Posterior vena cava (tissue), 2 donors: ENCODE data around the gene GORASP2. TPM values are rescaled to one million over a fixed set of nuclear protein-coding genes. Genes with fewer than 3 reads are reported as not detected.
"Not testable (repeated sequence)": the region's sequence is repeated elsewhere in the genome, so short reads cannot be mapped to it uniquely, and the experiment has no call there.

Experiments used
- DNase-seq: peaks from one replicate; pipeline ENCODE4 v3.0.0-alpha.2; 2020; ENCODE audit warnings: low spot score
- intact Hi-C, 2 donors: fragments of 100-400 bp; cut with DNase I; formaldehyde crosslinking; loops; one replicate each; pipeline versions ENCODE4 v1.14.1 to v1.14.2; 2022 to 2023
- long read RNA-seq, 2 donors: library from polyadenylated mRNA; unstranded; transcript quantifications; one replicate each; pipeline ENCODE4 v2.0.0, GENCODE V29; 2020 to 2021
- total RNA-seq, 2 donors: library from RNA; stranded (reverse); fragmentation: NEBNext Ultra II Directional; extraction: Animal tissue kit (Norgen Biotek cat#: 25700); gene quantifications; one replicate each; pipeline ENCODE4 v1.2.1, GENCODE V29; 2021
- donor health status: DM: yes; HTN: yes; CAD: no.
- donor health status: DM: yes; HTN: yes; CAD: no.

The GORASP2 gene
- total RNA-seq, result 10 to 100 TPM; 62.3 to 67.4 TPM
- long read RNA-seq, donor 1, transcript GORASP2-201 (10 exons, 3,173 nt), result major isoform, 20 of 33 reads
- long read RNA-seq, donor 1, partial matches to known transcripts, result 4 of 33 reads
- long read RNA-seq, donor 1, other reads (novel, unspliced or antisense), result 6 of 33 reads
- long read RNA-seq, donor 2, transcript GORASP2-201 (10 exons, 3,173 nt), result major isoform, 55 of 107 reads
- long read RNA-seq, donor 2, partial matches to known transcripts, result 48 of 107 reads
- long read RNA-seq, donor 2, other reads (novel, unspliced or antisense), result 3 of 107 reads

DNA sequence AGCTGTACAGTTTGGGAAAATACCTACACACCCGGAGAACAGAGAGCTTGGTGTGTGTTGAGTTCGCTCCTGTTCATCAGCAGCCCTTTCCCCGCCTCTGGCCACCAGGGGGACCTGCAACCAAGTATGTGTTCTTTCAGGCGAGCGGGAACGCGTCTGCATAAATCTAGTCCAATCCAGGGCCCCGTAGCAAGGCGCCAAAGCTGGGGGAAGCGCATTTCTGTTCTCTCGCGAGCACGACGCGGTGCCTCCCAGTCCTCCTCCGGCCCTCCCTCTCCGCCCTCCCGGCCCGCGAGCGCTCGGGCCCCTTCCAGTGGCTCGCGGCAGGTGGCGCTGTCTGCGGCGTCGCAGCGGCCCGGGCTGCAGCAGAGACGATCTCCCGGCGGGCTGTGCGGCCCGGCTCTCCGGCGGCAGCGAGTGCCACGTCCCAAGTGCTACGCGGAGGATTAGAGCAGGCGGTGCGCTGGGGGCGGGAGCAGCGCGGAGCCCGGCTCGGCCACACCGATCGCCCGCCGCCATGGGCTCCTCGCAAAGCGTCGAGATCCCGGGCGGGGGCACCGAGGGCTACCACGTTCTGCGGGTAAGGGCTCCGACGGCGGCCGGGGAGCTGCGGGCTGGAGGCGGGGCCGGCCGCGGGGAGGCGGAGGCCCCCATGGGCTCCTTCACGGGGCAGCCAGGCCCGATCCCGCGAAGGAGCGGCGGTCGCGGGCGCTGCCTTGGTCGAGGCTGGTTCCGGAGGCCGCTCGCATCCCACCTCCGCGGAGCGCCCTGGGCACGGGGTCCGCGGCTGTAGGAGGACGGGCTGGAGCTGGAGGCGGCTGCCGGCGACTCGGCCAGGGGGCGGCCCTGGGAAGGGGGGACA is at the start of gene GORASP2:
GORASP2 (plus strand) TSS at position 430 of the 862 bp plus-strand sequence; CDS start at position 518, 88 bp downstream.
- intact Hi-C loops, result no loop called here
- DNase-seq, result peak; percentile 100

DNA sequence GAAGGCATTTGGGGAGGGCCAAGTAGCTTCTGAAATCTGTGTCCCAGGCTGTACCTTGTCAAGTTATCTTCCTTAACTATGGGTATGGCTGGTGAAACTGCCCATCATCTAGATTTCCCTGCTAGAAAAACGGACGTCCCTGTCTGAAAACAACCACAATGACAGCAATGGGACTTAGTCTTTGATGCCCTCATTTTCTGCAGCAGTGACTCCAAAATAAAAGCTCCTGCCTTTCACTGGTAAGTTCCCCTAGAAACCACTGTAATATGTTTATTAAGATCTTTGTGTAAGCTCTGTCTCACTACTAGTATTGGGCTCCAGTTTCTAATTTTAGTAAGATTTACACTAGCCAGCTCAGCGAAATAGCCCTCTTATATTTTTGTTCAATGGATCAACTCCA is 47.2 kb upstream of the GORASP2 start:
- intact Hi-C loops, result no loop called here
- no peak for DNase-seq

DNA sequence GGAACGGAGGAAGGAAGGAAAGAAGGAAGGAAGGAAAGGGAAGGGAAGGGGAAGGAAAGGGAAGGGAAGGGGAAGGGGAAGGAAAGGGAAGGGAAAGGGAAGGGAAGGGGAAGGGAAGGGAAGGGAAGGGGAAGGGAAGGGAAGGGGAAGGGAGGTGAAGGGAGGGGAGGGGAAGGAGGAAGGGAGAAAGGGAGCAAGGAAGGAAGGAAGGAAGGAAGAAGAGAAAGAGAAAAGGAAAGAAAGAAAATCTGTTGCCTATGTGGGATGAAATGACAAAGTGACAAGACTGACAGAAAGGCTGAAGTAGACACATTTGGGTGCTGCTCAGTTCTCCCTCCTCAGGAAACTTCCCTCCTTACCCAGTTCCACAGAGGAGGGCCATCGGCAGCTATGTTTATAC is 46.3 kb upstream of the GORASP2 start:
- intact Hi-C loops, result no loop called here
- DNase-seq, result no peak

DNA sequence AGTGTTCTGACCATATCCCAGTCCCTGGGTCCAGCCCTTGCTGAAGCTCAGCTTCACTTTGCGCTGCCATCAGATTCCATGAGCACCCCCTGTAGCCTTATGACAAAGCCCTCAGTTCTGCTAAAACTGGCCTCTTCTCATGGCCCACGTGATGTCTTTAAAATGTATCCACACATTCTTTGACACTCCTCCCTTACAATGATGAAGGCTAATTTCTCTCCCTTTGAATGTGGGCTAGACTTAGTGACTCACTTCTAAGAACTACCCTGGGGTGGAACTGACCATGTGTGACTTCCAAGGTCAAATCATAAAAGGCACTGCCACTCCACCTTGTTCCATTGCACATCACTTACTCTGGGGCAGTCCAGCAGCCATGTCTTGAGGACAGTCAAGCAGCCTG is 45.4 kb upstream of the GORASP2 start:
- intact Hi-C loops, result no loop called here
- no peak for DNase-seq

DNA sequence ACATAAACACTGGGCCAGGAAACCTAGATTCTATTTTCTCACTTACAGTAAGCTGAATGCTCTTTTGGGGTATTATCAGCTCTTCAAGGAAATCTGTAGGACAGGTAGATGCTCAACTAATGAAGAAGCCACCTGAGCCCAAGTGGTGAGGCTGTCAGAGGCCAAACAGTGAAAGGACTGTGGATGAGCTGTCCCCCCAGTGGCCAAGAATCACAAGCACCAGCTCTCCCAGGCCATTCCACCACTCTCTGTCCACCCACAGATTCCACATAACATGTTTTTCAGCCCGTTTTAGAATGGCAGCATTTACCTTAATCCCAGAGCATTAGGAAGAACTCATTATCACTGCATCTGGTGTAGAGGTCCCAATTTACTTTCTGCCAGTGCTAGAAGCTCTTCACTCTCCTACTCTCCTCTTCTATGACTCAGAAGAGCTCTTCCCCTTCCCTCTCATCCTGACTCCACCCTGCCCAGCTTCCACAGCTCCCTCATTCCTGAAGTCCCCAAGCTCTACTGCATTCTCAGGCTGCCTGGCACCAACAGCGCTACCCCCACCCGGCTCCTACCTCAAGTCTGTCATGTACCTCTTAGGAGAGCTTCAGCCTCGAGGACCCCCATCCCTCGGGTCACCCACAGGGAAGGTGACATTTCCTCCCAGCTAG is 43.8 kb upstream of the GORASP2 start:
- intact Hi-C loops, result no loop called here
- DNase-seq, result no peak

DNA sequence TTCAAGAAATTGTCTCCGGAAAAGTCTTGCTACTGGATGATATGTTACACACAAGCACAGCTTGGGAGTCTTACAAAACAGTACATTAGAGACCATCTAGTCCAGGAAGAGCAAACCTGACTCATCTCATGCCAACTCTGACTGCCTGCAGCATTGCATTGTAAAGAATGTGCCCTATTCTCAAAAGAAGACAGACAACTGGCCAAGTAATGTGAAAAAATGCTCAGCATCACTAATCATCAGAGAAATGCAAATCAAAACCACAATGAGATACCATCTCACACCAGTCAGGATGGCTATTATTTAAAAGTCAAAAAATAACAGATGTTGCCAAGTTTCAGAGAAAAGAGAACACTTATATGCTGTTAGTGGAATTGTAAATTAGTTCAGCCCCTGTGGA is 42.7 kb upstream of the GORASP2 start:
- no peak for DNase-seq
- intact Hi-C loops, result no loop called here

DNA sequence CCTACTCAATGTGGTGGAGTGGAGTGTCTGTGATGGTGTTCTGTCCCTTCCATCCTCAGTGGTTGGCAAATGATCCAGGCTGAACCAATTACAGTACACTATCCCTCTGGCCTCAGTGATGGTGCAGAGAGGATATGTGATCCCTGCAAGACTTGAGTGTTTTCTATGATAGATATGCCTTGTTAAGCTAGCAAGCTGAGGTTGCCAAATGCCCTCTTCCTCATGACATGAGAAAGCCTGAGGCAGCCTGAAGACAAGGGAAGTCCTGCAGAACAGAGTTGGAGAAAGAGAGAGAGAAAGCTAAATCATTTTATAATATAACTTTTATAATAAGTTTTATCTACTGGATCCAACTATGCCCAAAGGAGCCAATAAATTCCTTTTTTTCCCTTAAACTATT is 41.6 kb upstream of the GORASP2 start:
- DNase-seq, result no peak
- intact Hi-C loops, result no loop called here

DNA sequence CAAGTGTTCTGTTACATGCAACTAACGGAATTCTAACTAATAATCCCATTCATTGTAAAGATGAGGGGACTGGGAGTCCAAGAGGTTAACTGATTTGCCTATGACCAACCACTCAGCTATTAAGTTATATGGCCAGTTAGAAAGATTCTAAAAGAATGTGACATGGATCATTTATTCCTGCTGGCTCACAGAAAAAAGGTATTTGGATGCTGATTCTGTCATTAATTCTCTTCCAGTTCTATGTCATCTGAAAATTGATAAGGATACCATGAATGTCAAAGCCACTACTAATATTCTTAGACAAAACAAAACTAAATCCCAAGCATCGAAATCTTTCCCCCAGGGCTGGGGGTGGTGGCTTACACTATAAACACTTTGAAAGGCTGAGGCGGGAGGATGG is 41.2 kb upstream of the GORASP2 start:
- no peak for DNase-seq
- intact Hi-C loops, result no loop called here

DNA sequence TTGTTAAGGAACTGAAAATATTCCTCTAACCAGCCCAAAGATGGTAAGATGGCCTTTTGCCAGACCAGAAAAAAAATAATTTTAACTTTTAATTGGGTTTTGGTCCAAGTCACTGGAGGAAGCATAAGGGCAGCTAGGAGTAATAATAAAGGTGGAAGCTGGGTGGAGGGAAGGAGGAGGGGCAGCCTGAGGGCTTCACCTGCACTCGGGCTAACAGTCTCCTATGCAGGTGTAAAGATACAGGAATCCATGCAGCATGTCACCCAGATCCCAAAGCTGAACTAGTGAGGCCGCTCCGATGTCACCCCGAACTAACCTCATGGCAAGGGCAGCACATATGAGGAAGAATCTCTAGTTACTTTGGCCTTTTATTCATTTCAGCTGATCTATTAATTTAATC is 37.2 kb upstream of the GORASP2 start:
- intact Hi-C loops, result no loop called here
- DNase-seq, result no peak

DNA sequence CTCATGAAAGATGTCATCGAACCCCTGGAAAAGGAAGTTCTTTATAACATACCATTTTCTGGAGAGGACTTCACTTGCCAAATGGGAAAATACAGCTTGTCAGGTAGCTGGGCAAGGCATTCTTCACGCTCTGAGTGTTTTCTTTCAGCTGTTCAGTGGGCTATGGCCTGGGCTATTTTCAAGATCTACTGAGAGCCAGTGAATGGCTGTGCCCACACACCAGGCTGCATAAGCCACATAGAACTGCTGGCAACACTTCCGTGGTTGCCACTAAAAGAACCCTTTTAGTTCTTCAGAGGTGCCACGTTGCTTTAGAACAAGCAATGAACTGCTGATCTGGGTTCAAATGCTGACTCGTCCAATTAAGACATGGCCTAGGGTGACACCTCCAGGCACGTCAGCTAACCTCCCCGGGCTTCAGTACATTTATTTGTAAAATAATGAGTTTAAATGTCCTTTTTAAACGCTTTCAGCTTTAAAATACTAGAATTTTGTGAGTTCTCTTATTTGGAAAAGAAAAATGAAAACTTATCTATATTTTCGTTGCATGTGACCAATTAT is 36.6 kb upstream of the GORASP2 start:
- intact Hi-C loops, result no loop called here
- no peak for DNase-seq

DNA sequence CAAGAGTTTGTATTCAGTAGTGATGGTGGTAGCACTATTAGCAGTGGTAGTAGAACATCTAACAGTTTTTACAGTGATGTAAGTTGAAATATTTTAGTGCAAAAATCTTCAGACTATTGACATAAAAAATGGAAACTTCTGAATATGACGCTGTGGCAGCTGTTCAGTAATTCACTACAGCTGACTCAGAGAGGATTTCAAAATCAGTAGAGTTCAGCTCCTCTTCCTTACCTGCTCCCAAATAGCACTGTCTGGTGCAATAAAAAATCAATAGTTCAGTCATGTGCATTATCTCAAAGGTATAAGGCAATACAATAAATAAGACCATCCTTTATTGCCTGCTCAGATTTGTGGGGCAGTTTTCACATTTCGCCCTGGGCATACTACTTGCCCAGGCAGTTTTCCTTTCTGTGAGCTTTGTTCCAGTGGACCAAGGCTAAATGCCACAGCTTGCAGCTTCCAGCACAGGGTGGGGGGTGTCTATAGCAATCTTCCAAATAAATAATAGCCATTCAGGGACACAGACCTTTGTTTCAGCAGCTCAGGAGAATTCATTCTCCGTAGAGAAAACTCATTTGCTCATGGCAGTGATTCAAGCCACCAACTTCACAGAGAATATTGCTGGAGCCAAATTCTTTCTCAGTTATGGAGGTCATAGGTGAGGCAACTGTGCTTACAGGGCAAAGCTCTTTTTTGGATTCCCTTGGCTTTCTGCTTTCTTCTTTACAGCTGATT is 33.9 kb upstream of the GORASP2 start:
- intact Hi-C loops, result no loop called here
- no peak for DNase-seq

DNA sequence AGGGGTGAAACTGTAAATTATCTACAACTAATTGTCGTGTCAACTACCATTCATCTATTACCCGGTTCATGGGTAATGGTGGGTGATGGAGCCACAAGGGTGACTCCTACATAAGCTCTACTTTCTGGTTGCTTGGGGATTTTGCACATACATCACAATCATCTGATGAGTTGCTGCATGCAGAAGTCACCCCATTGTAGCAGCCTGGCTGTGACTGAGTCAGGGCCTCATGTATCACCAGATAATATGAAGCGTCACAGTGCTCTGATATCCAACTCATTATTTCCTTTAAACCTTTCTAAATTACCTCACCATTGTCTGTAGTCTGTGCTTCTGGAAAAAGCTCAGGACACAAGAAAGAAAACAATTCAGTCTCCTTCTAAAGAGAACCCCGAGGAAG is 32.4 kb upstream of the GORASP2 start:
- no peak for DNase-seq
- intact Hi-C loops, result no loop called here

DNA sequence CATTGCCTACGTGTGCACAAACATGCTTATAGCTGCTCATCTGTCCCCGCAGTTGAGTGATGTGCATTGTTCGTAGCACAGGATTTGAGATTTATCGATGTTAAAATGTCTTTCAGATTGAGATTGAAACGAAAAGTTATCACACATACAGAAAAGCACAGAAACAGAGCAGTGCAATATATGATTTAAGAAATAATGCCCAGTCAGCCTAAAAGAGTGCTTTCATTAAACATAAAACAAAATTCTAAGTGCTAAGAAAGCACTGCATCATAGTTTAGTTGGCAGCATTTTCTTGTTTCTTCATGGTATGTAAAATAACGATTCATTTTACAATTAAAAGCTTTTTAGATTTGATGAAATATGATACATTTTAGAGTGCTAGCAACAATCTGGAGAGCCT is 31.9 kb upstream of the GORASP2 start:
- intact Hi-C loops, result no loop called here
- DNase-seq, result no peak

DNA sequence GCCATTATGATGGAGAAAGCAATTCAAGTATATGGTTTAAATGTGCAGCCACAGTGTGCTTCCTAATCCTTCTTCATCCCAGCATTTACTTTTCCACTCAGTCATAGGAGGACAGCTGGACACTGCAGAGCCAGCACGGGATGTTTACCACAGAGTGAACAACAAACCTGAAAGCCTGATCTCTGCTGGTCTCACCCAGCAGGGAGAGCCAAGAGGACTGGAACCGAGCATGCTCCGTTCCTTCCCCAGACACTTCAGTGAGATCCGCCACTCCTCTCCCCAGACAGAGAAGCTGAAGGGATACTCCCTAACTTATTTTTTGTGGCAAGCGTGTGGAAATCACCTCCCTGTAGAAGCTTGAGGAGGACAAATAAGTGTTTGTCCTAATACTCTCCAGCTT is 23.2 kb upstream of the GORASP2 start:
- no peak for DNase-seq

DNA sequence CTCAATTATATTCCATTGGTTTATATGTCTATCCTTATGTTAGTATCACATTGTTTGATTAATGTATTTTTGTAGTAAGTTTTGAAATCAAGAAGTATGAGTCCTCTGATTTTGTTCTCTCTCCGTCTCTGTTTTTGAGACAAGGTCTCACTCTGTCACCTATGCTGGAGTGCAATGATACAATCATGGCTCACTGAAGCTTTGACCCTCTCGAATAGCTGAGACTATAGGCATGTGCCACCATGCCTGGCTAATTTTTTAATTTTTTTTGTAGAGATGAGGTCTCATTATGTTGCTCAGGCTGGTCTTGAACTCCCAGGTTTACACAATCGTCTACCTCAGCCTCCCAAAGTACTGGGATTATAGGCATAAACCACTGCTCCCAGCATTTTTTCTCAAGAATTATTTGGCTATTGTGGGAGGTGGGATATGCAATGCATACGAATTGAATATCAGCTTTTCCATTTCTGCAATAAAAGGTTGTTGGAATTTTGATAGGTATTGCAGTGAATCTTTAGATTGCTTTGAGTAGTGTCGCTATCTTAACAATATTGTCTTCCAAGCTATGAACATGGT is 17.7 kb upstream of the GORASP2 start:
- intact Hi-C loops, result no loop called here
- DNase-seq, result no peak

More for the DNA sequence above, 23.2 kb upstream of the GORASP2 start:
- intact Hi-C loops, result no loop called here

DNA sequence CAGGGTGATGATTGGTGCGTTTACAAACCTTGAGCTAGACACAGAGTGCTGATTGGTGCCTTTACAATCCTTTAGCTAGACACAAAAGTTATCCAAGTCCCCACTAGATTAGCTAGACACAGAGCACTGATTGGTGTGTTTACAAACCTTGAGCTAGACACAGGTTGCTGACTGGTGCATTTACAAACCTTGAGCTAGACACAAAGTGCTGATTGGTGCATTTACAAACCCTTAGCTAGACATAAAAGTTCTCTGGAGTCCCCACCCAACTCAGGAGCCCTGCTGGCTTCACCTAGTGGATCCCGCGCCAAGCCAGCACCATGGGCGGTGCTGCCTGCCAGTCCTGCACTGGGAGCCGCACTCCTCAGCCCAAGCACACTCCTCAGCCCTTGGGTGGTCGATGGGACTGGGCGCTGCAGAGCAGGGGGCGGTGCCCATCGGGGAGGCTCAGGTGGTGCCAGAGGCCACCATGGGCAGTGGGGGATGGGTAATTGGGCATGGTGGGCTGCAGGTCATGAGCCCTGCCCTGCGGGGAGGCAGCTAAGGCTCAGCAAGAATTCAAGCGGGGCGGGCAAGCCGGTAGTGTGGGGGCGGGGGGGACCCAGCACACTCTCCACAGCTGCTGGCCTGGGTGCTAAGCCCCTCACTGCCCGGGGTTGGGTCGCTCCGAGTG is 13.9 kb upstream of the GORASP2 start:
- intact Hi-C loops, DNase-seq: not testable (repeated sequence)

DNA sequence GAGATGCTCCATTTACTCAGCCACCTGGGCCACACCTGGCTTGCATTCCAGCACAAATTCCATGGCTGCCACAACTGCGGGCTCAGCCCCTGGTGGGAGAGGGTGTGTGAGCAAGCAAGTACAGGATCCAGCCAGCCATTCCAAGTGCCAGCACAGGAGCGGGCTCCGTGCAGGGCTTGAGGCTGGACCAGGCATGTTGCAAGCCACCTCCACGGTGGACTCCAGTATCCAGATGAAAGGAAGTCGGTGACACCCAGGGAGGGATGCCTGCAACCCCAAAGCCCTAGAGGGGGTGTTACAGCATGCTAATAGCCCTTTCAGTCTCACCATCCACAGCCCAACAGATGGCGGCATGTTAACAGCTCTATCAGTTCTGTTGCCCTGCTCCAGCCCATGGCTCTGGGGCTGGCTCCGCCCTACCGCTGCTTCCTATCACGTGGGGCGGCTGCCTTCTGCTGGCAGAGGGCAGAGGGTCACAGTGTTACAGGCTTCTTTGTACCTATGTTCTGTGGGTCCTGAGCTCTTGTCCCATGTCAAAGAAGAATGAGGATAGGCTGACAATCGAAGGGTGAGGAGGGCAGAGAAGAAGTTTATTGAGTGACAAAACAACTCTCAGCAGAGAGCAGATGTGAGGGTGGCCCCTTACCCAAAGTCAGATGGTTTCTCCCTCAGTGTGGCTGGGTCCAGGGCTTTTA is 11.7 kb upstream of the GORASP2 start:
- intact Hi-C loops, result no loop called here
- no peak for DNase-seq

DNA sequence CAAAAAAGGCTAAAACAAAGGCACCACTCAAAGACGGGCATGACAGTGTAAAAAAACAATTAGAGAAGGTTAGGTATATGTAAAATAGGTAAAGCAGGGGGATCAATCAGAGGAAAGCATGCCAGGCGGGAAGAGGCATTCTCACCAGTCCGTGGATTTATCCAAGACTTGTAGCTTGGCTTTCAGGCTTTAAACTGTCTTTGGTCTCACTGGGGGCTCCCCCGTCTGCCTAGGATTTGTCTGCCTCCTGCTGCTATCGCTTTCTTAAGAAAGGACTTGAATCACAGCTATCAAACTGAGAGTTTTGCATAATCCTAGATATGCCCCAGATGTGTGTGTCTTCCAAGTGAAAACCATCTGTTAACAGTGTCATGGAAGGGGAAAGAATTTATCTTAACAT is 11.1 kb upstream of the GORASP2 start:
- intact Hi-C loops, result no loop called here
- DNase-seq, result no peak
